ENCODE results near the gene FSHR. TPM values are rescaled to one million over a fixed set of nuclear protein-coding genes. Genes with fewer than 3 reads are reported as not detected.

The FSHR gene
- total RNA-seq = not detected

- ATAC-seq (ENCODE audit: low FRiP score) (no peak), DNase-seq (ENCODE audit: low spot score) (no peak)
- TF ChIP-seq CTCF (IDR thresholded peaks at IDR 0.05) = no peak
Measured at GRCh38 chr2:49154140-49154539, at the start of gene FSHR. FSHR (minus strand) TSS chr2:49154515; CDS start chr2:49154417, 98 bp downstream.

GRCh38 chr2:49199266-49199665 lies 45.0 kb upstream of the FSHR start:
- no peak for DNase-seq (ENCODE audit: low spot score)
- TF ChIP-seq CTCF (IDR thresholded peaks at IDR 0.05) = no peak
- no peak for ATAC-seq (ENCODE audit: low FRiP score)

- DNase-seq (ENCODE audit: low spot score) = no peak
- TF ChIP-seq CTCF (IDR thresholded peaks at IDR 0.05) = no peak
- ATAC-seq (ENCODE audit: low FRiP score) = no peak
Measured at GRCh38 chr2:49194701-49195100, 40.4 kb upstream of the FSHR start.

- DNase-seq (ENCODE audit: low spot score) = no peak
- ATAC-seq (ENCODE audit: low FRiP score) = no peak
- TF ChIP-seq CTCF (IDR thresholded peaks at IDR 0.05) = no peak
Measured at GRCh38 chr2:49192036-49192435, 37.7 kb upstream of the FSHR start.

GRCh38 chr2:49189512-49190225 lies 35.4 kb upstream of the FSHR start:
- peak; percentile 71 for ATAC-seq (ENCODE audit: low FRiP score)
- no peak for DNase-seq (ENCODE audit: low spot score)

GRCh38 chr2:49186050-49186648 lies 31.8 kb upstream of the FSHR start:
- no peak for ATAC-seq (ENCODE audit: low FRiP score)
- no peak for DNase-seq (ENCODE audit: low spot score)
- TF ChIP-seq CTCF (IDR thresholded peaks at IDR 0.05) = no peak

More at GRCh38 chr2:49189512-49190225, 35.4 kb upstream of the FSHR start:
- TF ChIP-seq CTCF (IDR thresholded peaks at IDR 0.05) = no peak

GRCh38 chr2:49178656-49179055 lies 24.3 kb upstream of the FSHR start:
- DNase-seq (ENCODE audit: low spot score) (no peak), ATAC-seq (ENCODE audit: low FRiP score) (no peak)
- TF ChIP-seq CTCF (IDR thresholded peaks at IDR 0.05) = no peak
